Stimulated activated CD4-positive, alpha-beta T cell treated with anti-CD3 and anti-CD28 coated beads, Interleukin-12 subunit alpha, Interleukin-12 subunit beta, amount 100 ng/mL, for 48 hours (primary cell): Measurements from ENCODE around the gene NFYA.

Experiments
- DNase-seq, 3 donors: peaks; one replicate each; pipeline ENCODE4 v3.0.0-alpha.2; 2020; ENCODE audit warnings: low read depth in 2 of 3, low spot score in 1 of 3

The NFYA gene

DNA sequence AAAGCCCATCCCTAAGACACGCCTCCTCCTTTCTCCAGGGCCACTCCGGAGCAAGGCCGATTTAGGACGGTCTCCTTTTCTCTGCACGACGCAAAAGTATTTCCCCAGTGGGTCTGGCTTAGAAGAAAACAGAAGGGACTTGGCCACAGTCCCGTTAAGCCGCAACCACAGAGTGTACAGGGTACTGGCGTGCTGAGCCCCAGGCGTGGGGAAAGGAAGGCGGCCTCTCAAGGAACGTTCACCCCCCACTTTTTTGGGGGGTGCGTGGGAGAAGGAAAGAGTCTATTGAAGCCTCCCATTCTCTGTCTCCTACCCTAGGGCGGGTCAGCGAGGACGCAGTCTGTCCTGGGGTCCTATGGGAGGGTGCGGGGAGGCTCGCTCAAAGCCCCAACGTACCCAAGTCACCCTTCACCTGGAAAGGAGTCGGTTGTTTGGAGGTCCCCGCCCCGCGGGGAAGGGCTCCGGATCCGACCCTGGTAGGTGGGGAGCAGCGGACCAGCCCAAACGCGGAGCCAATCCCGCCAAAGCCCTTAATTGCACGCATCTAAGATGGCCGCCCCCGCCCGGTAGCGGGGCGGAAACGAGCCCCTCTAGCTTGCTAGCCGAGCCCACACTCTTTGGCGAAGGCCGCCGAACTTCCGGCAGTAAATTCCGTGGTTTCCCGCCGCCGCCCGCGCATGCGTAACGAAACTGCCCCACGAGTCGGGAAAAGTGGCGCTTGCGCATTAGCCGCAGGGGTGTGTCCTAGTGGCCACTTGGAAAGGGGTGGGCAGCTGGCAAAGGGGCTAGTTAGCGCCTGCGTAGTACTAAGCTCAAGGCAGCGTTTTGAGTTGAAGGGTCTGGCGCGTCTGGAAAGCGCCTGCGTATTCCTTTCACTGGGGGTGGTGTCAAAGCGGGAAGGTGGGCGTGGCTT is 595 bp upstream of the NFYA start, which contains the start of gene OARD1:
Gene OARD1, minus strand, starts transcription at position 434 of the 913 bp plus-strand sequence. CDS start 722 bp downstream, outside the sequence.
- DNase-seq, result peak; percentile 99 to 100 (median 100)

DNA sequence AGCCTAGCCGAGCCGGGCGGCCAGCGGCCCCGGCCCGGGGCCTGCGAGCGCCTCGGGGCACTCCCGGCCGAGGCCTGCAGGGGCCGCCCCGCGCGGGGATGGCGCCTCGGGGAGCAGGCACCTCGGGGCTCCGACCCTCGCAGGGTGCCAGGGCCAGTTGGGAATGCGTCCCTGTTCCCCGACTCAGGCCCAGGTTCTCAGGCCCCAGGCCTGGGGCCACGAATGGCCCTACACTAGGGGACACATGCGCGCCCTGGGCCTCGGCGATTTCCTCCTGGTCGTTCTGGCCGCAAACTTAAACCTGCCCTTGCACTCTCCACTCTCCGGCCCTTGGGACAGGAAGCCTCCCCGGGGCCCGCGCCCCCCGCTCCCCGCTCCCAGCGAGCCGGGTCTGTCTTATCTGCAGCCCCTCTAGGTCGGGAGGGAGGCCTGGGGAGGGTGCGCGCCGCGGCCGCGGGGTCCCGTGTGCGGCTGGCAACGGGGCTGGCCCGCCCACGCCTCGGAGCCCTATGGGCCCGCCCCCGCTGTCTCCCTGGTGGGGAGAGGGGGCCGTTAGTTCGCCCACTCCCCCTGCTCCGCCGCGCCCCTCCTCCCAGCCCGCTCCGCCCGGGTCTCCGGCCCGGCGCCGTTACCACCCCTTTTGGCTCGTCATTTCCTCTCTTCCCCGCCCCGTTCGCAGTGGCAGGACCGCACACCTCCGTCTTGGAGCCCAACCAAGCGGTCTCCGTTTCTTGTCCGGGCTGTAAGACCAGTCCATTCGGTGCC is 611 bp downstream of the NFYA start:
- DNase-seq, result peak; percentile 63 to 79 (median 78)

DNA sequence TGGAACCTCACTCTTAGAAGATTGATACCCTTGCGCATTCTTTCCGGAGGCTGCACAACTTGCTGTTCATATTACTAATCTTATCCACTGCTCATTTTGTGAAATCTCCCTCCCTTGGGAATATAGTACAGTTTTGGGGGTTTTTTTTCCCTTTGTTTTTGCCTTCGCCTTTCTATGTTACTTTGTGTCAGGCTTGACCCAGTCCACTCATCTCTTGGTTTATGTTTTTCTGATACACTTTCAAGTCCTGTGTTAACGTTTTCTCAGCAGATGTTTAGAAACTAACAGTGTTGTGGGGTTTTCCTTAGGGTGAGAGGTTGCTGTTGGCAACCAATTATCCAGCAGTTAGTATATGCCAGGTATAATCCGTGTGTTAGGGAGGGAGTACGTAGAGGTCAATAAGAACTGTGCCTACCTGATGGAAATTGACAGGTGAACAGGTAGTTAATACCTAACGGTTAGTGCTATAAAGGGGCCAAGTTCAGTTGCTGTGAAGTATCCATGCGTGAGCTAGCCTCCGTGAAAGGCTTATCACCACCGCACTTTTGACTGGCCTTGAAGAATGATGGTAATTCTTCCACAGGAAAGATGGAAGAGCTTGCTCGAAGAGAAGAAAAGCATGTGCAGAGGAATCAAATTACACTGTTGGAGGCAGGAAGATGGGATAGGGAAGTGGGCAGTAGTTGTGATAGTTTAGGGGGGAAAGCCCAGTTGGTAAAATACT is 1.4 kb downstream of the NFYA start:
- DNase-seq, result no peak

DNA sequence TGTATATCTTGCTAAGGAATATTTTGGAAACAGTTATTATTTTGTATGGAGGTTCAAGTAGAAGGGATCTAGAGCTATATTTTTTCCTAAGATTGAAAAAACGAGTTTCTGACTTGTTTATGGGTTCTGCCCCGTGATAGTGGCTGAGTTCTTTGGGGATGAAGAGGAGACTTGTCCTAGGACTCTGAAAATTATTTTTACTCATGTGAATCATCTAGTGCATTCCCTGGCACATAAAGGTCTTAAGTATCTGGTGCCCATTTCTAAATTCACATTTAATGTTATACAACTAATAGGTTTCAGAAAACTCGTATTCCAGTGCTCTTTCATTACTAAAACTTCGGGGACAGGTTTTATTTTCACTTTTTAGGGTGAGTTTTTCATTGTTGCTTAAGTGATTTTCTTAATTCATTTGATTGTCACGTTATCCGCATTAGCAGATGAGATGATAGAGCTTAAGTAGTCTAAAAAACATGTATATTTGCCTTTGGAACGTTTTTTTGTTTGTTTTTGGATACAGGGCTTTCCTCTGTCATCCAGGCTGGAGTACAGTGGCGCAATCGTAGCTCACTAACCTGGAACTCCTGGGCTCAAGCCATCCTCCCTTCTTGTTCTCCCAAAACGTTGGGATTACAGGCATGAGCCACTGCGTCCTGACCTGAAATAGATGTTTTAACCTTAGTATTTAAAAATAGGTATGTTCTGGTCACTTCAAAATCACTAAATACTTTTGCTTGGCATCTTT is 2.1 kb downstream of the NFYA start:
- no peak for DNase-seq

DNA sequence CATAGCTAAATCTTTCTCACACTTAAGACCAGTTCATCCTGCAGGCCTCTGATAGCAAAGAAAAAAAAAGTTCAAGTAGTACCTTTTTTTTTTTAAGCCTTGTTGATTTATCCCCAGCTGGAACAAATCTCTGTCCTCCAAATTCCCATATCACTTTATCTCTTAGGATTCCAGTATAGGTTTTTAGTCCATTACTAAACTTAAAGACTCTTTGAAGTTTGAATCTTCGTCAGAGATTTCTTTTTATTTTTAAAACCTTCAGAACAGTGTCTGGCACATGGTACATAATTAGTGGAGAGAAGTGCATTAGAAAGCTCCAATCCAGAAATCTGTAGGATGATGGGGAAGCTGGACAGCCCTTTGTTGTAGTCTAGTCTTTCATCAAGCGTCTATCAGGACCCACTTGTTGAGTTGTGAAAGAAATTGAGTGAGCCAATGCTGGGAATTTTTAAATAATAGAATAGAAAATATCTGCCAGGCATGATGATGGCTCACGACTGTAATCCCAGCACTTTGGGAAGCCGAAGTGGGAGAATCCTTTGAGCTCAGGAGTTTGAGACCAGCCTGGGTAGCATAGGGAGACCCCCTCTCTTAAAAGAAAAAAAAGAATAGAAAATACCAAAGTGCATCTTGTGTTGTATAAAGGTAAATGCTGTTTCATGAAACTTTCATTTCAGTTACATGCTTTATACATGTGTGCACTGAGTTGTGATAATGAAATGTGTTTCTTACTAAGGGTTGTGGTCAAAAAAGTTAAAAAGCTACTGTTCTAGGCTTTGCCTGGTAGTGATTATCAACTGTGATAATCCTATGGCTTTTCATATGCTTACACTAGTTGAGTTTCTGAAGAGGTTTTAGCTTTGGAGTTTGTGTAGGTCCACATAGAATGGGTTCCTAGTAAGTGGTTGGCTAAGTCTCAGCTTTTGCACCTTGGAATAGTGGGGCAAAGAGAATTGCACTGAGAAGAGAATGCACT is 3.2 kb downstream of the NFYA start:
- no peak for DNase-seq

DNA sequence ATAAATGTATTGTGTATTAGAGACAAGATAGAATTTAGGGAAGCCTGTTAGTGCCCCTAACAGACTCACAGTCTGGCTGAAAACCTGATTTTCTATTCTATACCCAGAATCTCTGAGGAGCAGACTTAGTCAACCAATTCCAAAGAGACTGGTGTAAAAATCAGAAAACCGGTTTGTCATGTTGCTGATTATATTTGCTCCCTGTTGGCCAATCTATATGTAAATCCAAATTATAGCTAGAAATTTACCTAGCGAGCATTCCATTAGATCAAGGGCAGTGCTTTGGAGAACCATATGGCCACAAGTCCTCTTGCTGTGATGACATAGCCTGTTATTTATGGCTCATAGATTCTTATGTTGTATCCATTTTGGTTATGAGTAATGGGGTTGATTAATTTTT is 4.8 kb downstream of the NFYA start:
- no peak for DNase-seq

DNA sequence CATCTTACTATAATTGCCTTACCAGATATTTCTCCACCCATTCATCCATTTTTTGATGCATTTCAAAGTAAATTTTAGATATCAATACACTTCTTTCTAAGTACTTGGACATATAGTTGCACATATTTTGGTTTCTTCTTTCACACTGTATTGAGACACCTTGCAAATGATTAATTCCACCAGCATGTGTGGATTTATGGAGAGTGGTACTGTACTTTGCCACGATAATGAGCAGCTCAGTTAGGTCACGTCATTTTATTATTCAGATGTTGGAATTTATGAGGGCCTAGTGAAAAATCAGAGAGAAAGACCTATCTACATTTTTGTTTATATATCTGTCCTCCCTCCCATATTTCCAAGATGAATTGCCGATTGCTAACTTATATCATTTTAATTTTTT is 5.3 kb downstream of the NFYA start:
- DNase-seq, result no peak

DNA sequence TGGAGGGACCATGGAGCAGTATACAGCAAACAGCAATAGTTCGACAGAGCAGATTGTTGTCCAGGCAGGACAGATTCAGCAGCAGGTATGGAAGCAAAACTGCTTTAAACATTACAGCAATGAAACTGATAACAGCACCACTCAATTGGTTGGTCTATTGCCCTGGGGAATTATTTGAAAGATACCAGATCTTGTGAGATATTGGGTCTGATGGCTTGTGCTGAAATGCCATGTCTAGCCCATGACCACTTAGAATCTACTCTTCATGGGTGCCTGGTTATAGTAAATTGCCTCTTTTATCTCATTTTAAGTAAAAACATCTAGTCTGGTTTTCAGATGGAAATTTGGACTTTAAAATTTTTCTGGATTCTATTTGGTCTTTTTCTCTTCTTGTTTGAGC is 6.3 kb downstream of the NFYA start:
- DNase-seq, result no peak

- no peak for DNase-seq
Measured at GRCh38 chr6:41080621-41081020, 7.8 kb downstream of the NFYA start.

DNA sequence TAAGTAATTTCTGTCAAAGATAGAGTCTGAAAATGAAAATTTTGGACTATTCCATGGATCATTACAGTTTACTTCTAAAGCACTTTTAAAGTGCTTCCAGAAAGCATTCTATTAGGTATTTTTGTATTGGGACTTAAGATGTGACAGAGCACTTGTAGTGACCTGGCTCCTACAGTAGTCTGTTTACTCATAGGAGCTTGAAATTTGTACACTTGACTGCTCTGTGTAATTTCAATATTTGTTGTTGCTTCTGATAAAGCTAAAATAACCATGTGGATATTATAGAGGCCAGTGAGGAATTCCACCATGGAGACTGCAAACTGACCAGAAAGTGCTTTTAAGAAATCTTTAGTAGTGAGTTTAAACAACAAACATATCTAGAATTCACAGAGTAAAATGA is 10.3 kb downstream of the NFYA start:
- no peak for DNase-seq

DNA sequence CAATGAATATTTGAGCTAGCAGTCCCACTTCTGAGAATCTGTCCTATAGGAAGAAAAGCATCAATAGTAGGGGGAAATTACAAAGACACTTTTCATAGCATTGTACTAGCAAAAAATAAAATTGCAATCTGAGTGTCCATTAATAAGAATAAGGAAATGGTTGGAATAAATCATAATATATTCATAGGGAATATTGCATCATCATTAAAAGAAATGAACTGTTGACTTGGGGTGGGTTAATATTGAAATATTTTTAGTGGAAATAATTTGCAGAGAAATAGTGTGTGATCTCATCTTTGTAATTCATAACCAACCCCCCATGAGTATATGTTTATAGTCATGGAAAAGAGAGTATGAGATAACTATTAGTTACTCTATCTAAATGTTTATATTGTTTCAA is 12.4 kb downstream of the NFYA start:
- no peak for DNase-seq

DNA sequence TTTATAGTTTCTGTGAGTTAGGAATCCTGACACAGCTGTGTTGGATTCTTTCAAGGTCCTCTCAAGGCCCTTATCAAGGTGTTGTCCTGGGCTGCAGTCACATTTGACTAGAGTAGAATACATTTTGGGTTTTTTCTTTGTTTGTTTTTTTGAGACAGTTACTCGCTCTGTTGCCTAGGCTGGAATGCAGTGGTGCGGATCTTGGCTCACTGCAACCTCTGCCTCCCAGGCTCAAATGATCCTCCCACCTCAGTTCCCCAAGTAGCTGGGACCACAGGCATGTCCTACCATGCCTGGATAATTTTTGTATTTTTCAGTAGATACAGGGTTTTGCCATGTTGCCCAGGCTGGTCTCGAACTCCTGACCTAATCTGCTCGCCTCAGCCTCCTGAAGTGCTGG is 15.7 kb downstream of the NFYA start:
- no peak for DNase-seq

DNA sequence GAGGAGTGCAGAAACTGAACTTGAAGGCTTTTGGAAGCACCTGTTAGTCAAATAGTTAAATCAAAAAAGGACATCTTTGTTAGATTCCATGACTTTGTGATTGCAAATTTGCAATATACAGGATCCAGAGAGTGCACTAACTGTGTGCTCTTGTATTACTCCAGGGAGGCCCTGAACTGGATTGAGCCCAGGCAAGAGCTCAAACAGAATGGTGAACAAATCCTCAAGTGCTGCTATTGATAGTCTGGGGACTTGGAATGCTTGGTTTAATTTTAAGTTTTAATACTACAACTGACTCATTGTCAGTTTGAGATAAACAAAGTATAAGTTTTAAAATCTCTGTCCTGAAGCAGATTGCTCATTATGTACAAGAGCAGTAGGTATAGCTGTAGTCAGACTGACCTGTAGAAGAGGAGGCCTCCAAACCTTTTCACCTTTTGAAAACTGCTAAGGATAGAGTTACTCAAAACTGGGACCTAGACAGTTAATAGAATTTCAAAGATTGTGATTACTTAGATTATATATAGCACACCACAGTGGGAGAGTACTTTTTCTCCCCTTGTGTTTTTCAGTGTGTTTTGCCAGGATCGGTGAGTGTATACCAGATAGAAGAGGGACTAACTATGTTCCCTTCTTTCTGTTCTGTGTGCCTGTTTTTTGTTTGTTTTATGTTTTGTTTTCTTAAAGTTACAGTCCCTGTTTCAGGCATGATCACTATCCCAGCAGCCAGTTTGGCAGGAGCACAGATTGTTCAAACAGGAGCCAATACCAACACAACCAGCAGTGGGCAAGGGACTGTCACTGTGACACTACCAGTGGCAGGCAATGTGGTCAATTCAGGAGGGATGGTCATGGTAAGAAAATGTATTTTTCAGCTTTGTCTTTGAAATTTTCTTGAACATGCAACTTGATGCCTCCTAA is 18.3 kb downstream of the NFYA start:
- DNase-seq, result no peak

GRCh38 chr6:41092421-41093140 is 19.8 kb downstream of the NFYA start:
- no peak for DNase-seq

- DNase-seq, result no peak
Measured at GRCh38 chr6:41093729-41094128, 21.0 kb downstream of the NFYA start.

DNA sequence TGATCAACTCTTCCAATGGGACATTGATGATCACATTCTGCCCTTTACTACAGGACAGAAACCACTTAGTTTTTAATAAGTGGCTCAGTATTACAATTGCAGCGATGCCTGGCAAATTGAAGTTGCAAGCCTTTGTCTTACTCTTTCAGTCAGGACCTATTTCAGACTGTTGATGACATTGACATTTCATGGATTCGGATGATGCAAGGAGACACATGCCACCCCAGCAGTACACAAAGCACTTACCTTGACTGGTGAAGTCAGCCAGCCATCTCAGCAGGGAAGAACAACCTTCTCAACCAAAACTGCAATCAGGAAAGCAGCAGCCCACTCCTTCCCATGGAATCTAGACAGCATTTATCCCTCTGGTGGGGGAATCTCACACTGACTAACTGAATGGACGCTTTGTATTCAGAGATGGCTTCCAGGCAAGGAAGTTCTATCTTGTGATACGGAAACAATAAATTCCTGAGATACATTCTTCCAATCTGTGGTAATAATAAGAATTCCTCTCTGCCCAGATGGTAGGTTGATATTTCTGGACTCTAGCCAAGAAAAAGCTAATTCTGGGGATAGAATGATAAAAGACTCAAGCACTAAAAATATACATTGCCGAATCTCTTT is 24.8 kb downstream of the NFYA start:
- DNase-seq, result no peak

GRCh38 chr6:41098366-41098765 is 25.6 kb downstream of the NFYA start:
- no peak for DNase-seq
